Esophagus muscularis mucosa (tissue), 4 donors: Measurements from ENCODE around the gene SALL2. TPM values are rescaled to one million over a fixed set of nuclear protein-coding genes. Genes with fewer than 3 reads are reported as not detected.

Experiments used
- DNase-seq: peaks from one replicate; pipeline ENCODE4 v3.0.0-alpha.2; 2017; ENCODE audit errors: extremely low spot score
- H3K27ac ChIP-seq, 4 donors: fragments of 200-600 bp; sonication (generic); replicated peaks in 1 of 4; 1 replicate in 3 of 4; 2 replicates in 1 of 4; pipeline ENCODE4 v1.5.1; 2016 to 2019; ENCODE audit warnings: mild to moderate bottlenecking in 1 of 4
- H3K27me3 ChIP-seq, 4 donors: fragments of 200-600 bp; sonication (generic); one replicate each; pipeline versions ENCODE4 v1.5.1 to v1.6.0; 2016 to 2019
- H3K36me3 ChIP-seq, 4 donors: fragments of 200-600 bp; sonication (generic); one replicate each; pipeline ENCODE4 v1.5.1; 2016 to 2019
- H3K4me1 ChIP-seq, 4 donors: fragments of 200-600 bp; sonication (generic); one replicate each; pipeline ENCODE4 v1.5.1; 2016 to 2019
- H3K4me3 ChIP-seq, 4 donors: fragments of 200-600 bp; sonication (generic); 1 replicate in 2 of 4; 2 replicates in 2 of 4; pipeline ENCODE4 v1.5.1; 2016 to 2019; ENCODE audit warnings: mild to moderate bottlenecking in 4 of 4, moderate library complexity in 1 of 4
- H3K9me3 ChIP-seq, 4 donors: fragments of 200-600 bp; sonication (generic); 1 replicate in 3 of 4; 2 replicates in 1 of 4; pipeline ENCODE4 v1.5.1; 2016 to 2019
- CTCF ChIP-seq, 3 experiments: fragments of 200-600 bp in 2 of 3; fragments of 450-650 bp in 1 of 3; sonication (generic) in 2 of 3; IDR thresholded peaks; one replicate each; pipeline ENCODE4 v1.5.1; 2017 to 2019; ENCODE audit warnings: antibody characterized with exemption in 3 of 3, mild to moderate bottlenecking in 2 of 3, moderate library complexity in 1 of 3
- EP300 ChIP-seq: sonication (generic); formaldehyde crosslinking; IDR thresholded peaks from one replicate; pipeline ENCODE4 v1.6.1; 2017; ENCODE audit warnings: antibody characterized with exemption
- POLR2A ChIP-seq: fragments of 450-650 bp; IDR thresholded peaks from one replicate; pipeline ENCODE4 v1.6.1; 2017; ENCODE audit warnings: antibody characterized with exemption, moderate library complexity, mild to moderate bottlenecking, low read depth
- POLR2AphosphoS5 ChIP-seq, 2 donors: sonication (generic); formaldehyde crosslinking; IDR thresholded peaks; one replicate each; pipeline ENCODE4 v1.6.1; 2017; ENCODE audit warnings: antibody characterized with exemption in 2 of 2
- WGBS: methylation state at CpG from one replicate; pipeline ENCODE4 v1.1.5; 2018; 5-methylcytosine and 5-hydroxymethylcytosine counted together
- intact Hi-C: fragments of 100-400 bp; cut with DNase I; formaldehyde crosslinking; loops from one replicate; pipeline ENCODE4 v1.15.1; 2023
- total RNA-seq, 4 donors: library from RNA; depleted of rRNA; stranded (reverse); fragments of >200 nt; gene quantifications; one replicate each; pipeline versions ENCODE4 v1.1.0 to v1.2.1, GENCODE V29; 2016

SALL2 gene
- total RNA-seq, 4 donors from 2014 or later: 8.3 to 21.6 (median 15.2) TPM

GRCh38 chr14:21476925-21477681 lies 49.0 kb downstream of the SALL2 start, which contains the start of the genes RAB2B and TOX4:
Gene RAB2B (minus strand): TSS chr14:21476959. CDS start chr14:21476872, 87 bp downstream.
Gene TOX4 (plus strand): TSS chr14:21477195. CDS start chr14:21477279, 84 bp downstream.
- TF ChIP-seq EP300 (peak; percentile 5), CTCF (IDR thresholded peaks at IDR 0.05) (peak; percentile 92 to 99 (median 97)), POLR2AphosphoS5 (IDR thresholded peaks at IDR 0.05) (peak; percentile 95 to 96), POLR2A (peak; percentile 82)
- WGBS: under 1% methylated on average over 47 of the region's 49 CpGs
- H3K4me1 ChIP-seq: peaks cover 19 to 38% (median 28%) of the 10 kb centered on the region in 4 donors
- peak within 1 kb of the TSS; percentile 68 to 88 (median 86) for H3K4me3 ChIP-seq
- intact Hi-C loops: loop anchor here (5.0 kb wide), 1 partner anchor 35 kb away; the partner anchor contains the start of gene METTL3
- H3K27me3 ChIP-seq: no peaks in the 10 kb centered on the region
- peak; percentile 99 for DNase-seq
- H3K27ac ChIP-seq: peak within 1 kb of the TSS; percentile 86 to 93 (median 90)
- H3K9me3 ChIP-seq: no peaks in the 10 kb centered on the region
- peaks cover 0 to 36% (median 16%) of the 10 kb centered on the region in 4 donors for H3K36me3 ChIP-seq

GRCh38 chr14:21476523-21476924 lies 49.6 kb downstream of the SALL2 start:
- Histone ChIP-seq H3K27ac (peak overlapping the region; percentile 86 to 93 (median 90)), H3K4me1 (peaks cover 19 to 38% (median 28%) of the 10 kb centered on the region in 4 donors), H3K4me3 (peak overlapping the region; percentile 68 to 88 (median 86)), H3K27me3 (no peaks in the 10 kb centered on the region), H3K36me3 (peaks cover 0 to 41% (median 14%) of the 10 kb centered on the region in 4 donors), H3K9me3 (no peaks in the 10 kb centered on the region)
- DNase-seq: peak; percentile 97
- WGBS: 0% methylated on average over 7 of the region's 27 CpGs
- intact Hi-C loops: loop anchor here (5.0 kb wide), 1 partner anchor 36 kb away; the partner anchor contains the start of gene METTL3
- TF ChIP-seq POLR2AphosphoS5 (IDR thresholded peaks at IDR 0.05): peak in 1 of 2 donors; percentile 4
- TF ChIP-seq EP300: no peak
- no peak for TF ChIP-seq CTCF (IDR thresholded peaks at IDR 0.05)

DNA sequence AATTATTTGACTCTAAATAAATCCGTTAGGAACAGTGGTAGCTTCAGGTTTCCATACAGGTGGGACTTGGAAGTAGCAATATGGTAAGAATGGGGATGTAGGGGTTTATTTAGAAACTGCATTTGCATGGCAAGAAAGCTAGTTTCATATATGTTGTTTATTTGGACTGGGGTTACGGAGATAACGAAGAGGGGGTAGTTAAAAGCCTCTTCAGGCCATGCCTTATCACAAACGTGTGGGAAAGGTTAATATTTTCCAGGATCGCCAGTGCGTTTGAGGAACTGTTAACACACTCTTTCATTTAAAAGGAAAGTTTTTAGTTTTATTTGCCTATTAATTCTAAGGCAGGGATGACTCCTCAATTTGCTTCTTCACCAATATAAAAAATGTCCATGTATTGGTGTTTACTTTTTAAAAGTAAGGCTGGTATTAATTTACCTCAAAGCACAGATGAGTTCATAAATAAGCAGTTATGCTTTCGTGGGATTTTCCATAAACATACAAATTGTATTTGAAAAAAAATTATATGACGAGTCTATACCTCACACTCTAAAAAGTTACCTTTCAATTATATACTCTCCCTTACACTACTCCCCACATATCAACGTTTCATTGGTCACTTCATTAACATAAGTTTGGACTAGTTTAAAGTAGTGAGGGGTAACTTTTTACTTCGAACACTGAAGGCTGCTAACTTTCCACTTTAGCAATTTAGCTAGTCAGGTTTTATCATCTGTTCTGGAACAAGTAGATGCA lies 50.2 kb downstream of the SALL2 start:
- peak overlapping the region; percentile 68 to 88 (median 86) for H3K4me3 ChIP-seq
- DNase-seq: no peak
- peaks cover 19 to 34% (median 28%) of the 10 kb centered on the region in 4 donors for H3K4me1 ChIP-seq
- H3K27me3 ChIP-seq: no peaks in the 10 kb centered on the region
- WGBS: 45% methylated on average over 10 of the region's 10 CpGs
- peak overlapping the region; percentile 86 to 93 (median 90) for H3K27ac ChIP-seq
- H3K9me3 ChIP-seq: no peaks in the 10 kb centered on the region
- peaks cover 0 to 39% (median 11%) of the 10 kb centered on the region in 4 donors for H3K36me3 ChIP-seq
- TF ChIP-seq EP300: no peak
- no peak for TF ChIP-seq POLR2A
- TF ChIP-seq POLR2AphosphoS5 (IDR thresholded peaks at IDR 0.05): no peak
- TF ChIP-seq CTCF (IDR thresholded peaks at IDR 0.05): no peak
- intact Hi-C loops: loop anchor here (5.0 kb wide), 1 partner anchor 36 kb away; the partner anchor contains the start of gene METTL3

Other genes starting within 250 kb of the SALL2 start
- gene RPGRIP1, start 246.3 kb downstream of the SALL2 start, total RNA-seq: not detected
- 10 to 100 TPM; 52.7 to 74.3 (median 60.5) TPM for gene SUPT16H, start 142.3 kb downstream of the SALL2 start, total RNA-seq
- 10 to 100 TPM; 45.6 to 64.3 (median 55.0) TPM for gene CHD8, start 70.2 kb downstream of the SALL2 start, total RNA-seq
- gene RAB2B, start 49.4 kb downstream of the SALL2 start, total RNA-seq: 10 to 100 TPM; 26.2 to 41.0 (median 28.3) TPM
- 10 to 100 TPM; 42.6 to 81.2 (median 49.1) TPM for gene TOX4, start 49.2 kb downstream of the SALL2 start, total RNA-seq
- gene METTL3, start 15.0 kb downstream of the SALL2 start, total RNA-seq: 10 to 100 TPM; 40.6 to 64.4 (median 48.0) TPM
- not detected for gene OR10G3, start 53.7 kb upstream of the SALL2 start, total RNA-seq
- gene OR10G2, start 108.6 kb upstream of the SALL2 start, total RNA-seq: not detected
- gene OR4E2, start 127.5 kb upstream of the SALL2 start, total RNA-seq: not detected
- not detected for gene OR4E1, start 147.5 kb upstream of the SALL2 start, total RNA-seq